ENCODE results near the gene SHISA9.

The SHISA9 gene

GRCh38 chr16:13029786-13030185, 128.4 kb downstream of the SHISA9 start:
- no peak for DNase-seq (ENCODE audit: low spot score)

DNA sequence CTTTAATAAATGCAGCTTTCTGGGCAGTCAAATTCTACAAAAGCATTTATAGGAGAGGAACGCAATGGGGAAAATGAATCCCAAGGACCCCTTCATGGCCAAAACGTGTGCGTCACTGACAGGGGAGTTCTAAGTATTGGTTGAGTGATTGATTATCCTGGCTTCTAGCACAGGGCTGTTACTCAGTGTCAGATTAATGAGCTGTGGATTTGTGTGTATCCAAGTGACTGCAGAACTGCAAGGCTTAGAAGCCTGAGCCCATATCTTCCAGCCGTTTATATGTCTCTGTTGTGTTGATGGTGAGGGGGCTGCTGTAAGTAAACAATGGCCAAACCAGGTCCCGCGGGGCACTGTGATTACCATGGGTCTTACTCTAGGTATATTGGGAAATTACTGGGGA, 129.4 kb downstream of the SHISA9 start:
- DNase-seq (ENCODE audit: low spot score) = no peak

DNA sequence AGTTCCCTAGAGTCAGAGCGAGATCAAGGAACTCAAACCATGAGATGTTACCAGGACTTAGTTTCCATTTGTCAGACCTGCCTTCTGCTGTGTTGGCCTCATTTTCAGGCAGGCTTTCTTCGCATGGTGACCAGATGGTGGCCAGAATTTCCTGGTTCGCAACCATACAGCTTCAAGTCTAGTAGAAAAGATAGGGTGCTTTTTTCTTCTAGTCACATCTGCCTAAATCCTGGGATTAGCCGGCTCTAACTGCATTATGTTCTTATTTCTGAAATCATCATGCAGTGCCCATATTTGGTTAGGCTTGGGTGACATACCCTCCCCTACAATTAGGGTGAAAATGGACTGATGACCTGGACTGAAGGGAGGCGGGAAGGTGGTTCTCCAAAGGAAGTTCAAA, 131.5 kb downstream of the SHISA9 start:
- no peak for DNase-seq (ENCODE audit: low spot score)

- peak; percentile 47 for DNase-seq (ENCODE audit: low spot score)
Measured at GRCh38 chr16:13036600-13036999, 135.2 kb downstream of the SHISA9 start.

DNA sequence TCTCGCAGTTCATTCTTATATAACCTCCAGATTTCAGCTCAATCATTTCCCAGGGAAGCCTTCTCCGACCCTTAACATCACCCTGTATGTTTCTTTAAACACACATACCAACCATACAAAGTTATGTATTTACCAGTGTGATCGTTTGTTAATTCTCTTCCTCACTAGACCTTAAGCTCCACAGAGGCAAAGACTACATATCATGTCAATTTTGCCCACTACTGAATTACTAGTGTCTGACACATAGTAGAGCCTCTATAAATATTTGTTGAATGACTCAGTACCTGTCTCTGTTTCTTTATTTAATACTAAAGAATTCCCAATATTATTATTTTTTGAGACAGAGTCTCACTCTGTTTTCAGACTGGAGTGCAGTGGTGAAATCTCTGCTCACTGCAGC, 137.2 kb downstream of the SHISA9 start:
- no peak for DNase-seq (ENCODE audit: low spot score)

DNA sequence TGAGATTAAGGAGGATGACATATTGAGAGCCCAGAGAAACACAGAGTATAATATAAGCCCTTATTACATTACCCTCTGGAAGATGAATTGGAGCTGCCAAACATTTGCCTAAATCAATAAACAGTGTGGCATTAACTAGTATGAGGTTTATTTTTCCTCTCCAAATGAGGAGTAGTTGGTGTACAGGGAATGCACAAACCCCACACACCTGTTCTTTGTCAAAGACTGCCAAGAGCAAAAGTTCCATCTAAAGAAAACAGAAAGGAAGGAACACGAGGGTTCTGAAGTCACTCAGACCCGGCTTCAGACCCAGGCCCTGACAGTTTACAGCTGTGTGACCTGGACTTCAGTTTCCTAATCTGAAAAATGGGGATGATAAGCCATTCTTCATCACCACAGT, 138.1 kb downstream of the SHISA9 start:
- no peak for DNase-seq (ENCODE audit: low spot score)

DNA sequence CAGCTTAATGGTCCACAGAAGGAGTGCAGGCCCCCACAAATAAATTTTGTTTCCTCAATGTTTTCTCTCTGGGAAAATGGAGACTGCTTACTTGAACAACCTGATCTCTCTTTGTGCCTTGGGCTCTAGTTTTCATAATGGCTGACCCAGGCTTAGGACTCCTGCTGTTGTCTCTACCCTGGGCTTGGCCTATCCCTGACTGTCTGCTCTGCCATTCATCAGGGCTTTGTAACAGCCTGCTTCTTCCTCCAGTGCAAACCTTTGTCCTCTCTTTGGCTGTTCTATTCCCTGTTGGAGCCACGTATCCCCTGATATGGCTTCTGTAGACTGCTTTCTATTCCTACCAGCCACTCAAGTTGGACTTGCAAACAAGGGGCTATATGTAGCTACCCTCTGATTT, 139.8 kb downstream of the SHISA9 start:
- no peak for DNase-seq (ENCODE audit: low spot score)

DNA sequence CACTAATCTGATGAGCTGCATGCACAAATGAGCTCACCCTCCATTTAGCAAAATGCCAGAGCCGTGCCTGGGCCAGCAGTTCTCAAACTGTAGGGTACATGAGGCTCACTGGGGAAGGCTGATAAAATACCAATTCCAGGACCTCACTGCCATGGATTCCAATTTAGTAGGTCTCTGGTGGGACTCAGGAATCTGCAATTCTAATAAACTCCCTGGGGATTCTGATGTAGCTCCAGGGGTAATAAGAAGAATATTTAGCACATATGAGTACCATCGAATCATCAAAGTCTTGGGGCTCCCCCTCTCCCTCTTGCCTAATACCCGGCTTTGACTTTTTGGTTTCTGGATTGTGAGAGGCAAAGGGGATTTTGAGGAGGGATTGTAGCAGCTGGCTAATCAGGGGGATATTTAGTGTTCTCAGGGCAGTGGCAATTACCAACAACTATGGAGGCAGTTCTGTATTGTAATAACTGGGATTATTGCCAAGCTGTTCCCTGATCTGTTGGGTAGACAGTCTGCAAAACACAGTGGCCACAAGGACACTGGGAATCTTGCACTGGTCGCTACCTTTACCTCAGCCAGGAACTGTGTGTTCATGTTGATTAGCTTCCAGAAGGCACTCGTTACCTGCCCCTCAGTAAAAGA, 140.4 kb downstream of the SHISA9 start:
- no peak for DNase-seq (ENCODE audit: low spot score)

DNA sequence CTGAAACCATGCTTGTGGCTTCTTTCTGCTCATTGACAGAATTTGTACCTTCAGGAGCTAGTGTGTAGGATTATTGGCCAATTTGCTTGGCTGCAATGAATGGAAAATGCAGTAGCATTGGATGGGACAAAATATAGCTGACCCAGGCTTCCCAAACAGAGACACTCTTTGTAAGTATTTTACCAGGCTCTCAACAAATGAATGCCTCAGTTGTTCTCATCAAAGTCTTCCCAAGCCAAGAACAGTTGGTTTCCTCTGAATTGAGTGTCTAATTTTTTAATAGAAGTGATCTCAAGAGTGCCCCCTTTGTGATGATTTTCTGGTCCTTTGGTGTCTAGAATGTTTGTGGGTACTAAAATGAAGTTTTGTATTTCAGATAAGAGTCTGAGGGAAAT, 140.9 kb downstream of the SHISA9 start:
- DNase-seq (ENCODE audit: low spot score) = no peak

DNA sequence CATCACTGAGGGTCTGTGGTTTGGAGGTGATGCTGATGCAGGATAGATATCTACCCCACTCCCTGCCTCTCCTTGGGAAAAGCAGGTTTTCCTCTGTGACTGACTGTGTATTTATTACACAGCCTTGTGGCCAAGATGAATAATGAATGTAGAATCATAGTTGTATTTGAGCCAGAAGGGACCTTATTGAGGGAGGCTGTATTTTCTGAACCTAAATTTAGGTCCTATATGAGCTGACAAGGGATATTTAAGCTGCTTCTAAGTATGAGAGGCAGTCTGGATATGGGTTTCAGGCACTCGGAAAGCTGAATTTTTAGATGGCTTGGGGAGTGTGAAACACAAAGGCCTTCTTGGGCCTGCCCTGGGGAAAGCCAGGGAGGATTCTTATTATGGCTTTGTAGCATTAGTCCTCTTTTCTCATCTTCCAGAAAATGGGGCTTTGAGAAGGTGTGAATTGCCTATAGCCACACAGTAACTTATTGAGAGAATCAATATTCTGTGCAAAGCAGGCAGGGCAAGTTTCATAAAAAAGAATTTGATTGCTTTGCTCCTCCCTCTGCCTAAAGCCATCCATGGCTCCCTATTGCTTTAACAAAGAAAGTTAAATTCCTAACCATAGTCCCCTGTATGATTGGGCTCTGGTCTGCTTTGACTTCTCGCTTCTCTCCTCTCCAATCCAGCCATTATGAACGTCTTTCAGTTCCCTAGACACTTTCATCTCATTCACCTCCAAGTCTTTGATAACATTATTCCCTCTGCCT, 144.8 kb downstream of the SHISA9 start:
- no peak for DNase-seq (ENCODE audit: low spot score)

GRCh38 chr16:13047276-13047675, 145.9 kb downstream of the SHISA9 start:
- no peak for DNase-seq (ENCODE audit: low spot score)

GRCh38 chr16:13049688-13050087, 148.3 kb downstream of the SHISA9 start:
- no peak for DNase-seq (ENCODE audit: low spot score)

GRCh38 chr16:13052431-13052830, 151.0 kb downstream of the SHISA9 start:
- DNase-seq (ENCODE audit: low spot score) = no peak

GRCh38 chr16:13055480-13055879, 154.1 kb downstream of the SHISA9 start:
- no peak for DNase-seq (ENCODE audit: low spot score)

GRCh38 chr16:13056607-13057006, 155.2 kb downstream of the SHISA9 start:
- DNase-seq (ENCODE audit: low spot score) = no peak

GRCh38 chr16:13060932-13061331, 159.5 kb downstream of the SHISA9 start:
- no peak for DNase-seq (ENCODE audit: low spot score)

DNA sequence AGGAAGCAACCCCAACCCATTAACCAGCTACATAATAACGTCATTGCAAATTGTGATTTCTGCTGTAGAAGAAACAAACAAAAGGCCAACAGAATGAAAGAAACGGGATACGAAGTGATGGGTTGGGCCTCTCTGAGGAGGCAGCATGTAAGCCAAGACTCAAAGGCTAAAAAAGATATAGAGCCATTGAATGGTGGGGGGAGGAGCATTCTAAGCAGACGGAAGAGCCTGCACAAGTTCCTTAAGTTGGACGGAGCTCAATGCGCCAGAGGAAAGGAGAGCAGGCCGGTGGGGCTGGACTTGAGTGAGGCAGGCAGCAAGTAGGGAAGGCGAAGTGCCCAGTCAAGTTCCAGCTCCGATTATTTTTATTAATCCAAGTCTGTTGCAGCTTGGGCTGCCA, 160.3 kb downstream of the SHISA9 start:
- no peak for DNase-seq (ENCODE audit: low spot score)

DNA sequence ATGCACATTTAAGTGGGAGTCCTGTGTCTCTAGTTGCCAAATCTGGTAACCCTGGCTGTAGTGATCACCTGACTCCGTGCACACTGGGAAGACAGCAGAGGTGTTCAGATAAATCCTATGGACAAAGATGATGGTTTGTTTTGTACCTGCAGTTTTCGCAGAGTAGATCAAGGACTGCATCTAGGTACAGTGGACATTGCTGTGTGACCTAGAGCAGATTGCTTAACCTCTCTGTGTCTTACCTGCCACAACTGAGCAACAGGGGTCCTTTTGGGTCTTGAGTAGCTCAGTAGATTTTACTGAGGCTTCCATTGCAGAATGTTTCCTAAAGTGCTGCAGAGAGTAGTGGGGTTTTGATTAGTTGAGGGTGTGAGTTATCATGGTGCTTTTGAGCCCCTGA, 160.8 kb downstream of the SHISA9 start:
- no peak for DNase-seq (ENCODE audit: low spot score)

- DNase-seq (ENCODE audit: low spot score) = no peak
Measured at GRCh38 chr16:13063457-13063856, 162.1 kb downstream of the SHISA9 start.

DNA sequence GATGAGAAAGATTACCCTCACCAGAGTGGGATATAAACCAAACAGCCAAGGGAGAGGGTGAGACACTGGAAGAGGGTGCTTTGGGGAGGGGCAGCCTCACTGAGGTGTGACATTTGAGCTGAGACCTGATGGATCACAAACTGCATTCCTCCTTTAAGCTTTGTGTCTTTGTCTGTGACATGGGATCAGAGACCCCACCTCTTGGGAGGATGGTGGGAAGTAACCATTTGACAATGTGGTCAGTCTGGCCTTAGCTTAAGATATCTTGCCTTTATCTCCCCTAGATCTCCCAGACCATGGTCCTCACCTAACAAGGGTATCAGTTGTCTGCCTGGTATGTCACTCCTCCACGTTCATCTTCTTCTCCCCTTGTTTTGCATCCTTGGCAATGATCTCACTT, 163.4 kb downstream of the SHISA9 start:
- no peak for DNase-seq (ENCODE audit: low spot score)

GRCh38 chr16:13067648-13068047, 166.2 kb downstream of the SHISA9 start:
- DNase-seq (ENCODE audit: low spot score) = no peak

GRCh38 chr16:13068912-13069583, 167.7 kb downstream of the SHISA9 start:
- DNase-seq (ENCODE audit: low spot score) = no peak

DNA sequence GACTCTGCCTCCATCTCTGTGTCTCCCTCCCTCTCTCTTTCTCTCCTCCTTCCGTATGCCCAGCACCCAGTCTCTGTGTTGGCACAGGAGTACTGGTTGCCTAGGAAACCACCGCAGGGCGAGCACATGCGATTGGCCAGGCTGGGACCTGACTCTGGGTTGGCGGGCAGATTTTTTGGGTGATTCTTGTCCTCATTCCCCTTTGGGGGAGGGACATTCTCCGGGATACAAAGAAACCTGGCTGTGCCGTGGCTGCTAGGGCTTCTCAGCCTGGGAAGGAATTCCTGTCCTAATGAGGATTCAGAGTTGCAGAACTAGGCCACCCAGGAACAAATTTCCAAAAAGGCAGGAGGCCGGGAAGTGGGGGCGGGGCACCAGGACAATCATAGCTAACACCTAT, 168.9 kb downstream of the SHISA9 start:
- no peak for DNase-seq (ENCODE audit: low spot score)

Data from LoVo (cell line).